Stimulated activated memory B cell treated with anti-CD40 and anti-IgM and Interleukin-4, amounts not matched to agents 10 μg/mL and 1 μg/mL and 100 μg/mL, for 72 hours (primary cell): Measurements from ENCODE around the gene RFTN2.
"Not testable (repeated sequence)": the region's sequence is repeated elsewhere in the genome, so short reads cannot be mapped to it uniquely, and the experiment has no call there.

Source experiments
- ATAC-seq: fragments of 150-1000 bp; cut with Tn5 transposase; 2 replicates; pipeline ENCODE4 v1.10.0; 2021
- H3K27ac Mint-ChIP-seq: one replicate; pipeline ENCODE4 v1.8.0; 2022; ENCODE audit warnings: mild to moderate bottlenecking, mixed read lengths
- H3K27me3 Mint-ChIP-seq: one replicate; pipeline ENCODE4 v1.8.0; 2022; ENCODE audit warnings: mixed read lengths
- H3K36me3 Mint-ChIP-seq: one replicate; pipeline ENCODE4 v1.8.0; 2022; ENCODE audit warnings: mixed read lengths
- H3K4me1 Mint-ChIP-seq: one replicate; pipeline ENCODE4 v1.8.0; 2022; ENCODE audit warnings: mixed read lengths
- H3K4me3 Mint-ChIP-seq: one replicate; pipeline ENCODE4 v1.8.0; 2022; ENCODE audit warnings: mild to moderate bottlenecking, moderate library complexity, mixed read lengths
- H3K9me3 Mint-ChIP-seq: one replicate; pipeline ENCODE4 v1.8.0; 2022; ENCODE audit warnings: mixed read lengths

The RFTN2 gene

GRCh38 chr2:197696571-197696970 is 21.2 kb upstream of the RFTN2 start:
- not testable (repeated sequence) for H3K36me3 Mint-ChIP-seq, H3K4me3 Mint-ChIP-seq, H3K27ac Mint-ChIP-seq, ATAC-seq, H3K4me1 Mint-ChIP-seq, H3K9me3 Mint-ChIP-seq
- H3K27me3 Mint-ChIP-seq = peaks cover 31% of the 10 kb centered on the region

- not testable (repeated sequence) for H3K4me3 Mint-ChIP-seq, H3K27ac Mint-ChIP-seq, H3K36me3 Mint-ChIP-seq, H3K9me3 Mint-ChIP-seq, ATAC-seq, H3K4me1 Mint-ChIP-seq
- H3K27me3 Mint-ChIP-seq = peaks cover 25% of the 10 kb centered on the region
These were observed 20.6 kb upstream of the RFTN2 start for GRCh38 chr2:197695971-197696370.

- H3K27ac Mint-ChIP-seq, H3K36me3 Mint-ChIP-seq, ATAC-seq, H3K4me1 Mint-ChIP-seq, H3K4me3 Mint-ChIP-seq, H3K9me3 Mint-ChIP-seq: not testable (repeated sequence)
- peaks cover 17% of the 10 kb centered on the region for H3K27me3 Mint-ChIP-seq
These were observed 19.8 kb upstream of the RFTN2 start for GRCh38 chr2:197695206-197695605.

- Mint-ChIP-seq H3K4me1 (no peaks in the 10 kb centered on the region), H3K9me3 (no peaks in the 10 kb centered on the region), H3K27me3 (peaks cover 20% of the 10 kb centered on the region), H3K36me3 (no peaks in the 10 kb centered on the region), H3K4me3 (no peak overlapping the region), H3K27ac (no peak overlapping the region)
- no peak for ATAC-seq
These were observed 2.1 kb upstream of the RFTN2 start for GRCh38 chr2:197677483-197677882.

- Mint-ChIP-seq H3K27ac (no peak overlapping the region), H3K27me3 (peaks cover 24% of the 10 kb centered on the region), H3K4me3 (no peak overlapping the region), H3K36me3 (no peaks in the 10 kb centered on the region), H3K4me1 (no peaks in the 10 kb centered on the region), H3K9me3 (no peaks in the 10 kb centered on the region)
- ATAC-seq = no peak
These were observed 1.7 kb upstream of the RFTN2 start for GRCh38 chr2:197677056-197677455.

GRCh38 chr2:197675711-197676188 is 363 bp upstream of the RFTN2 start:
- H3K4me3 Mint-ChIP-seq = no peak overlapping the region
- H3K9me3 Mint-ChIP-seq = no peaks in the 10 kb centered on the region
- H3K27me3 Mint-ChIP-seq = peaks cover 32% of the 10 kb centered on the region
- H3K36me3 Mint-ChIP-seq = no peaks in the 10 kb centered on the region
- ATAC-seq = no peak
- no peak overlapping the region for H3K27ac Mint-ChIP-seq
- no peaks in the 10 kb centered on the region for H3K4me1 Mint-ChIP-seq

GRCh38 chr2:197674591-197674990 is 796 bp downstream of the RFTN2 start:
- ATAC-seq = no peak
- peaks cover 35% of the 10 kb centered on the region for H3K27me3 Mint-ChIP-seq

GRCh38 chr2:197674060-197674459 is 1.3 kb downstream of the RFTN2 start:
- Mint-ChIP-seq H3K36me3 (no peaks in the 10 kb centered on the region), H3K27me3 (peaks cover 35% of the 10 kb centered on the region), H3K9me3 (no peaks in the 10 kb centered on the region), H3K4me1 (no peaks in the 10 kb centered on the region), H3K27ac (no peak overlapping the region), H3K4me3 (no peak overlapping the region)
- no peak for ATAC-seq

More at GRCh38 chr2:197674591-197674990, 796 bp downstream of the RFTN2 start:
- H3K4me3 Mint-ChIP-seq = no peak overlapping the region
- H3K9me3 Mint-ChIP-seq = no peaks in the 10 kb centered on the region
- no peaks in the 10 kb centered on the region for H3K36me3 Mint-ChIP-seq
- no peak overlapping the region for H3K27ac Mint-ChIP-seq
- no peaks in the 10 kb centered on the region for H3K4me1 Mint-ChIP-seq

- Mint-ChIP-seq H3K4me3 (no peak overlapping the region), H3K9me3 (no peaks in the 10 kb centered on the region), H3K4me1 (no peaks in the 10 kb centered on the region), H3K27me3 (peaks cover 35% of the 10 kb centered on the region), H3K27ac (no peak overlapping the region), H3K36me3 (no peaks in the 10 kb centered on the region)
- no peak for ATAC-seq
These were observed 1.8 kb downstream of the RFTN2 start for GRCh38 chr2:197673606-197674005.

- Mint-ChIP-seq H3K4me3 (no peak overlapping the region), H3K27me3 (peaks cover 34% of the 10 kb centered on the region), H3K4me1 (no peaks in the 10 kb centered on the region), H3K9me3 (no peaks in the 10 kb centered on the region), H3K36me3 (no peaks in the 10 kb centered on the region), H3K27ac (no peak overlapping the region)
- no peak for ATAC-seq
These were observed 2.3 kb downstream of the RFTN2 start for GRCh38 chr2:197673106-197673505.

GRCh38 chr2:197672371-197672893 is 3.0 kb downstream of the RFTN2 start:
- no peak for ATAC-seq
- peaks cover 3% of the 10 kb centered on the region for H3K36me3 Mint-ChIP-seq
- H3K27me3 Mint-ChIP-seq = peaks cover 27% of the 10 kb centered on the region
- H3K9me3 Mint-ChIP-seq = peaks cover 5% of the 10 kb centered on the region
- no peak overlapping the region for H3K27ac Mint-ChIP-seq
- no peaks in the 10 kb centered on the region for H3K4me1 Mint-ChIP-seq
- H3K4me3 Mint-ChIP-seq = no peak overlapping the region

- H3K9me3 Mint-ChIP-seq = peaks cover 15% of the 10 kb centered on the region
- ATAC-seq = no peak
- peaks cover 27% of the 10 kb centered on the region for H3K27me3 Mint-ChIP-seq
- H3K4me1 Mint-ChIP-seq = no peaks in the 10 kb centered on the region
- H3K4me3 Mint-ChIP-seq = no peak overlapping the region
- H3K36me3 Mint-ChIP-seq = peaks cover 6% of the 10 kb centered on the region
- H3K27ac Mint-ChIP-seq = no peak overlapping the region
These were observed 6.3 kb downstream of the RFTN2 start for GRCh38 chr2:197669077-197669476.

GRCh38 chr2:197668296-197668695 is 7.1 kb downstream of the RFTN2 start:
- Mint-ChIP-seq H3K4me1 (no peaks in the 10 kb centered on the region), H3K27me3 (peaks cover 24% of the 10 kb centered on the region), H3K9me3 (peaks cover 15% of the 10 kb centered on the region), H3K36me3 (peaks cover 6% of the 10 kb centered on the region), H3K4me3 (no peak overlapping the region), H3K27ac (no peak overlapping the region)
- ATAC-seq = no peak

GRCh38 chr2:197666277-197666676 is 9.1 kb downstream of the RFTN2 start:
- H3K4me1 Mint-ChIP-seq = no peaks in the 10 kb centered on the region
- no peak overlapping the region for H3K27ac Mint-ChIP-seq
- no peak overlapping the region for H3K4me3 Mint-ChIP-seq
- H3K36me3 Mint-ChIP-seq = peaks cover 6% of the 10 kb centered on the region
- peaks cover 15% of the 10 kb centered on the region for H3K9me3 Mint-ChIP-seq
- peaks cover 9% of the 10 kb centered on the region for H3K27me3 Mint-ChIP-seq
- ATAC-seq = no peak

GRCh38 chr2:197661626-197662025 is 13.8 kb downstream of the RFTN2 start:
- peaks cover 7% of the 10 kb centered on the region for H3K9me3 Mint-ChIP-seq
- no peaks in the 10 kb centered on the region for H3K4me1 Mint-ChIP-seq
- H3K36me3 Mint-ChIP-seq = no peaks in the 10 kb centered on the region
- no peak overlapping the region for H3K4me3 Mint-ChIP-seq
- H3K27ac Mint-ChIP-seq = no peak overlapping the region
- no peaks in the 10 kb centered on the region for H3K27me3 Mint-ChIP-seq
- ATAC-seq = no peak

- H3K4me3 Mint-ChIP-seq = no peak overlapping the region
- ATAC-seq = no peak
- H3K9me3 Mint-ChIP-seq = no peaks in the 10 kb centered on the region
- no peaks in the 10 kb centered on the region for H3K36me3 Mint-ChIP-seq
- no peak overlapping the region for H3K27ac Mint-ChIP-seq
- no peaks in the 10 kb centered on the region for H3K27me3 Mint-ChIP-seq
- no peaks in the 10 kb centered on the region for H3K4me1 Mint-ChIP-seq
These were observed 17.8 kb downstream of the RFTN2 start for GRCh38 chr2:197657562-197657961.
